RPMI8226 (cell line): ENCODE results near the gene SLC6A11.

Source experiments
- DNase-seq: peaks from one replicate; pipeline ENCODE4 v3.0.0-alpha.2; 2015

SLC6A11 gene

GRCh38 chr3:10792208-10792607 is 23.8 kb upstream of the SLC6A11 start:
- no peak for DNase-seq

- no peak for DNase-seq
These were observed 17.2 kb upstream of the SLC6A11 start for GRCh38 chr3:10798600-10799367.

- DNase-seq, result no peak
These were observed 11.8 kb upstream of the SLC6A11 start for GRCh38 chr3:10804183-10804648.

GRCh38 chr3:10806006-10806405 is 10.0 kb upstream of the SLC6A11 start:
- no peak for DNase-seq

GRCh38 chr3:10808130-10808735 is 7.8 kb upstream of the SLC6A11 start:
- no peak for DNase-seq

GRCh38 chr3:10808974-10809373 is 7.1 kb upstream of the SLC6A11 start:
- DNase-seq, result no peak

- no peak for DNase-seq
These were observed 5.7 kb upstream of the SLC6A11 start for GRCh38 chr3:10810376-10810775.

GRCh38 chr3:10813425-10813824 is 2.6 kb upstream of the SLC6A11 start:
- no peak for DNase-seq

- no peak for DNase-seq
These were observed 1.4 kb upstream of the SLC6A11 start for GRCh38 chr3:10814623-10815022.

- no peak for DNase-seq
These were observed 541 bp upstream of the SLC6A11 start for GRCh38 chr3:10815487-10815886.

GRCh38 chr3:10816863-10817253 is 830 bp downstream of the SLC6A11 start:
- no peak for DNase-seq

GRCh38 chr3:10817506-10817905 is 1.5 kb downstream of the SLC6A11 start:
- DNase-seq, result no peak

GRCh38 chr3:10822055-10822454 is 6.0 kb downstream of the SLC6A11 start:
- DNase-seq, result no peak

GRCh38 chr3:10822708-10823515 is 6.9 kb downstream of the SLC6A11 start:
- no peak for DNase-seq

GRCh38 chr3:10823516-10823818 is 7.4 kb downstream of the SLC6A11 start:
- DNase-seq, result no peak

- no peak for DNase-seq
These were observed 8.4 kb downstream of the SLC6A11 start for GRCh38 chr3:10824468-10824867.

- DNase-seq, result no peak
These were observed 17.9 kb downstream of the SLC6A11 start for GRCh38 chr3:10833855-10834414.

- DNase-seq, result no peak
These were observed 18.9 kb downstream of the SLC6A11 start for GRCh38 chr3:10834951-10835350.

GRCh38 chr3:10835406-10835805 is 19.4 kb downstream of the SLC6A11 start:
- no peak for DNase-seq

GRCh38 chr3:10836676-10837075 is 20.6 kb downstream of the SLC6A11 start:
- DNase-seq, result no peak

GRCh38 chr3:10837849-10838248 is 21.8 kb downstream of the SLC6A11 start:
- DNase-seq, result no peak

GRCh38 chr3:10839167-10839566 is 23.1 kb downstream of the SLC6A11 start:
- no peak for DNase-seq

GRCh38 chr3:10841100-10841499 is 25.1 kb downstream of the SLC6A11 start:
- DNase-seq, result no peak

GRCh38 chr3:10843378-10843777 is 27.4 kb downstream of the SLC6A11 start:
- DNase-seq, result no peak
